ENCODE results near the gene IQSEC1.

Gene IQSEC1

GRCh38 chr3:12963922-12964701, 109.1 kb downstream of the IQSEC1 start:
- no peak for DNase-seq

- no peak for DNase-seq
Measured at GRCh38 chr3:12963231-12963896, 109.9 kb downstream of the IQSEC1 start.

GRCh38 chr3:12962292-12962691, 110.9 kb downstream of the IQSEC1 start:
- DNase-seq = no peak

- DNase-seq = no peak
Measured at GRCh38 chr3:12961697-12962036, 111.6 kb downstream of the IQSEC1 start.

GRCh38 chr3:12961007-12961696, 112.1 kb downstream of the IQSEC1 start:
- DNase-seq = no peak

GRCh38 chr3:12960497-12960896, 112.7 kb downstream of the IQSEC1 start:
- DNase-seq = no peak

- DNase-seq = no peak
Measured at GRCh38 chr3:12959838-12960378, 113.3 kb downstream of the IQSEC1 start.

- no peak for DNase-seq
Measured at GRCh38 chr3:12959410-12959809, 113.8 kb downstream of the IQSEC1 start.

GRCh38 chr3:12957824-12958792, 115.1 kb downstream of the IQSEC1 start:
- DNase-seq = no peak

GRCh38 chr3:12957339-12957738, 115.9 kb downstream of the IQSEC1 start:
- no peak for DNase-seq

- DNase-seq = no peak
Measured at GRCh38 chr3:12956316-12956660, 116.9 kb downstream of the IQSEC1 start.

GRCh38 chr3:12955651-12956315, 117.4 kb downstream of the IQSEC1 start:
- no peak for DNase-seq

GRCh38 chr3:12954891-12955650, 118.2 kb downstream of the IQSEC1 start:
- no peak for DNase-seq

- DNase-seq = no peak
Measured at GRCh38 chr3:12954180-12954579, 119.0 kb downstream of the IQSEC1 start.

GRCh38 chr3:12953201-12953995, 119.8 kb downstream of the IQSEC1 start:
- DNase-seq = no peak

- no peak for DNase-seq
Measured at GRCh38 chr3:12952343-12953200, 120.7 kb downstream of the IQSEC1 start.

GRCh38 chr3:12948891-12949711, 124.1 kb downstream of the IQSEC1 start:
- DNase-seq = no peak

GRCh38 chr3:12948371-12948770, 124.9 kb downstream of the IQSEC1 start:
- no peak for DNase-seq
